Hepatocyte (in vitro differentiated cells): Measurements from ENCODE around the gene NIPSNAP3A. TPM values are rescaled to one million over a fixed set of nuclear protein-coding genes. Genes with fewer than 3 reads are reported as not detected.
A peak's percentile ranks its signal among the peaks of the same experiment; 100 is the strongest.

ENCODE experiments used
- DNase-seq: peaks from one replicate; pipeline ENCODE4 v3.0.0-alpha.2; 2016; ENCODE audit warnings: low spot score
- H2AFZ ChIP-seq: fragments of 200-600 bp; sonication (generic); 2 replicates; pipeline ENCODE4 v1.6.0; 2016; ENCODE audit warnings: antibody characterized with exemption, mild to moderate bottlenecking
- H3K27ac ChIP-seq: fragments of 200-600 bp; sonication (generic); 2 replicates; pipeline ENCODE4 v1.5.1; 2016; ENCODE audit warnings: mild to moderate bottlenecking
- H3K27me3 ChIP-seq: fragments of 200-600 bp; sonication (generic); 2 replicates; pipeline ENCODE4 v1.6.1; 2016
- H3K36me3 ChIP-seq: fragments of 200-600 bp; sonication (generic); replicated peaks from 2 replicates; pipeline ENCODE4 v1.5.1; 2016; ENCODE audit warnings: low read depth; ENCODE audit not compliant: insufficient read depth
- H3K4me1 ChIP-seq: fragments of 200-600 bp; sonication (generic); 2 replicates; pipeline ENCODE4 v1.5.1; 2016; ENCODE audit warnings: mild to moderate bottlenecking, moderate library complexity; ENCODE audit not compliant: insufficient read depth
- H3K4me2 ChIP-seq: fragments of 200-600 bp; sonication (generic); 2 replicates; pipeline ENCODE4 v1.6.0; 2016
- H3K4me3 ChIP-seq: fragments of 200-600 bp; sonication (generic); 2 replicates; pipeline ENCODE4 v1.5.1; 2016; ENCODE audit warnings: mild to moderate bottlenecking
- H3K79me2 ChIP-seq: fragments of 200-600 bp; sonication (generic); 2 replicates; pipeline ENCODE4 v1.6.0; 2017; ENCODE audit warnings: mild to moderate bottlenecking
- H3K9me2 ChIP-seq: fragments of 200-600 bp; sonication (generic); replicated peaks from 2 replicates; pipeline ENCODE4 v1.6.0; 2017; ENCODE audit warnings: mild to moderate bottlenecking; ENCODE audit not compliant: insufficient read depth
- H3K9me3 ChIP-seq: fragments of 200-600 bp; sonication (generic); 2 replicates; pipeline ENCODE4 v1.5.1; 2016; ENCODE audit warnings: low read depth, mild to moderate bottlenecking
- H4K20me1 ChIP-seq: fragments of 200-600 bp; sonication (generic); 2 replicates; pipeline ENCODE4 v1.6.0; 2016; ENCODE audit warnings: mild to moderate bottlenecking; ENCODE audit not compliant: insufficient read depth, poor library complexity, severe bottlenecking
- EZH2 ChIP-seq: fragments of 200-600 bp; sonication (generic); IDR thresholded peaks from 2 replicates; pipeline ENCODE4 v1.6.1; 2016; ENCODE audit warnings: antibody characterized with exemption, mild to moderate bottlenecking, borderline replicate concordance
- EZH2phosphoT487 ChIP-seq: fragments of 200-600 bp; sonication (generic); IDR thresholded peaks from one replicate; pipeline ENCODE4 v1.6.1; 2018; ENCODE audit warnings: antibody characterized with exemption, mild to moderate bottlenecking, low read depth, moderate library complexity; ENCODE audit not compliant: unreplicated experiment, severe bottlenecking
- WGBS: methylation state at CpG from one replicate; pipeline ENCODE4 v1.1.6; 2016; ENCODE audit warnings: low lambda C conversion rate; ENCODE audit errors: missing lambda C conversion rate; 5-methylcytosine and 5-hydroxymethylcytosine counted together
- polyA plus RNA-seq: library from polyadenylated mRNA; unstranded; fragments of >200 nt; fragmentation: Nextera tagmentation; extraction: Ambion mirVana; gene quantifications from 2 replicates; pipeline ENCODE4 v1.2.1, GENCODE V29; 2016
- total RNA-seq: library from RNA; depleted of rRNA; stranded (reverse); fragments of >200 nt; gene quantifications from 2 replicates; pipeline ENCODE4 v1.2.3, GENCODE V29; 2014
- TF ChIP-seq, protein P1 (sequence below): fragments of 200-600 bp; sonication (generic); IDR thresholded peaks from 2 replicates; pipeline ENCODE4 v1.5.1; 2016; ENCODE audit warnings: antibody characterized with exemption, mild to moderate bottlenecking; ENCODE audit not compliant: poor library complexity

Gene NIPSNAP3A
- total and polyA plus RNA-seq, 2 experiments from 2014 or later, result 37.3 to 47.8 TPM

DNA sequence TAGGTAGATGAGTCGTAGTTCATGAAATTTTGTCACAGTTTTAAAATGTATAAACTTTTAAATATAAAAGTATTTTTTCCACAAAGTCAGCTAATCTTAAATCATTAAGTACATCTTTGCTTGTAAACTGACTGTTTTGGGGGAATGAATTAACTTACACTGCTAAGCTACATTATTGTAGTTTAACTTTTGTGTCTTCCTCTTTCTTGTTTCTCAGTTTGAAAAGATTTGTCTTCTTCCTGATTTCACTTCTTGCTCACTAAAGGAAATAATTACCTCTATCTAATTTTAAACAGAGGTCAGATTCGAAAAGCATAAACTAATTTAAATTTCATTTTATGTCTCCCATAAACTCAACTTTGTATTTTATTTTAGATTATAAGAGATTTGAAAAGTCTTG lies 22.2 kb downstream of the NIPSNAP3A start:
- Histone ChIP-seq H3K4me2 (no peak overlapping the region), H3K36me3 (no peaks in the 10 kb centered on the region), H3K27ac (no peak overlapping the region), H3K9me2 (no peaks in the 10 kb centered on the region), H3K27me3 (no peaks in the 10 kb centered on the region), H3K4me3 (no peak overlapping the region), H3K4me1 (no peaks in the 10 kb centered on the region), H3K79me2 (no peaks in the 10 kb centered on the region), H4K20me1 (no peaks in the 10 kb centered on the region), H2AFZ (no peak overlapping the region), H3K9me3 (no peaks in the 10 kb centered on the region)
- TF ChIP-seq, protein P1, sequence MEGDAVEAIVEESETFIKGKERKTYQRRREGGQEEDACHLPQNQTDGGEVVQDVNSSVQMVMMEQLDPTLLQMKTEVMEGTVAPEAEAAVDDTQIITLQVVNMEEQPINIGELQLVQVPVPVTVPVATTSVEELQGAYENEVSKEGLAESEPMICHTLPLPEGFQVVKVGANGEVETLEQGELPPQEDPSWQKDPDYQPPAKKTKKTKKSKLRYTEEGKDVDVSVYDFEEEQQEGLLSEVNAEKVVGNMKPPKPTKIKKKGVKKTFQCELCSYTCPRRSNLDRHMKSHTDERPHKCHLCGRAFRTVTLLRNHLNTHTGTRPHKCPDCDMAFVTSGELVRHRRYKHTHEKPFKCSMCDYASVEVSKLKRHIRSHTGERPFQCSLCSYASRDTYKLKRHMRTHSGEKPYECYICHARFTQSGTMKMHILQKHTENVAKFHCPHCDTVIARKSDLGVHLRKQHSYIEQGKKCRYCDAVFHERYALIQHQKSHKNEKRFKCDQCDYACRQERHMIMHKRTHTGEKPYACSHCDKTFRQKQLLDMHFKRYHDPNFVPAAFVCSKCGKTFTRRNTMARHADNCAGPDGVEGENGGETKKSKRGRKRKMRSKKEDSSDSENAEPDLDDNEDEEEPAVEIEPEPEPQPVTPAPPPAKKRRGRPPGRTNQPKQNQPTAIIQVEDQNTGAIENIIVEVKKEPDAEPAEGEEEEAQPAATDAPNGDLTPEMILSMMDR, result no peak
- TF ChIP-seq EZH2phosphoT487, result no peak
- TF ChIP-seq EZH2, result no peak
- WGBS, result 92% methylated on average over 2 of the region's 2 CpGs
- DNase-seq, result no peak

DNA sequence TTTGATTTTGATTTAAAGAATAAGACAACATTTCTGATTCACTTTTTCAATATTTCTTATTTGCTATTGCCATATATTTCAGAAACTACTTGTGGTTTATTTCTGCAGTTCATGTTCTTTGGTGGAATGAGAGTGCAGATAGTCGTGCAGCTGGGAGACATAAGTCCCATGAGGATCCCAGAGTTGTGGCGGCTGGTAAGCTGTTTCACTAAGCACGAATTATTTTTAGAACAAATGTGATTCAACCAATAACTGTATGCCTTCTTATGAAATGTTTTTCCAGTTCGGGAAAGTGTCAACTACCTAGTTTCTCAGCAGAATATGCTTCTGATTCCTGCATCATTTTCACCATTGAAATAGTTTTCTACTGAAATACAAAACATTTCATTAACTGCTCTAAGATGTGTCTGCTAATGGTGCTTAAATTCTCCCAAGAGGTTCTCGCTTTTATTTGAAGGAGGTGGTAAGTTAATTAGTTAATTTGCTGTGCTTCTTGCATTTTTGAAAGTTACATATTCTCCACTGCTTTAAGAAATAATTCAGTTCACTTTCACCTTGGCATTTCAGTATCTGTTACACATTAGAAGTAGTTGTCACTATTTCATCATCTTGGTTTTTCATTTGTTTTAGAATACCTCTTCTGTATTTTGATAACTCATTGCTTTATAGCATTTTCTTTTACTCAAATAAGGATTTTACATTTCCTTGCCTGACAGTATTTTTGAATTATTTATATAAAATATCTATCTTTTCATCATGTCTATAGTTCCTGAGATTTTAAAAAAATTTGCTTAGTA lies 25.4 kb downstream of the NIPSNAP3A start:
- no peak overlapping the region for H2AFZ ChIP-seq
- 68% methylated on average over 5 of the region's 5 CpGs for WGBS
- peak overlapping the region; percentile 18 for H3K4me2 ChIP-seq

DNA sequence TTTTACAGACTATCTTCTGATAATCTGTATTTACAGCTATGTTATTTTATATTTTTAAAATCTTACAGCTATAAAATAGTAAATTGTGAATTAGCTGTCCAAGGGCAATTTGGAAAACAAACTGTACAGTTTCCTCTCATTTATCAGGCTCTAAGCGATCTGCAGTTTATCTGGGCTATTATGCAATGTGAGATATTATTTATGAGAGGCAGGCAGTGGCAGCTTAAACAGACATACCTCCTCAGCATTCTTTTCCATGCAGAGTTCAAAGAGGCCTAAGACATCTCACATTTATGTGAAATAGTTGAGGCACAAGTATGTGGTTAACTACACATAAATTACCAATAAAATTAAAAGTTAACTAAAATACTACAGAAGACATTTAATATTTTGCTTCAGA lies 26.6 kb downstream of the NIPSNAP3A start:
- no peak overlapping the region for H2AFZ ChIP-seq
- H3K79me2 ChIP-seq, result no peaks in the 10 kb centered on the region

More for the DNA sequence above, 25.4 kb downstream of the NIPSNAP3A start:
- H3K4me1 ChIP-seq, result no peaks in the 10 kb centered on the region
- TF ChIP-seq EZH2phosphoT487 (no peak), EZH2 (no peak)
- TF ChIP-seq, protein P1, result no peak
- no peaks in the 10 kb centered on the region for H3K79me2 ChIP-seq
- no peak overlapping the region for H3K27ac ChIP-seq
- H4K20me1 ChIP-seq, result no peaks in the 10 kb centered on the region
- H3K9me2 ChIP-seq, result no peaks in the 10 kb centered on the region
- H3K4me3 ChIP-seq, result no peak overlapping the region
- no peaks in the 10 kb centered on the region for H3K36me3 ChIP-seq
- DNase-seq, result no peak
- H3K27me3 ChIP-seq, result no peaks in the 10 kb centered on the region
- no peaks in the 10 kb centered on the region for H3K9me3 ChIP-seq

More for the DNA sequence above, 26.6 kb downstream of the NIPSNAP3A start:
- Histone ChIP-seq H4K20me1 (no peaks in the 10 kb centered on the region), H3K36me3 (no peaks in the 10 kb centered on the region), H3K4me3 (no peak overlapping the region), H3K9me3 (no peaks in the 10 kb centered on the region), H3K4me1 (no peaks in the 10 kb centered on the region), H3K27ac (no peak overlapping the region), H3K9me2 (no peaks in the 10 kb centered on the region), H3K27me3 (no peaks in the 10 kb centered on the region), H3K4me2 (no peak overlapping the region)
- no peak for DNase-seq
- no peak for TF ChIP-seq EZH2
- TF ChIP-seq, protein P1, result no peak
- no peak for TF ChIP-seq EZH2phosphoT487
- WGBS, result 37% methylated on average over 1 of the region's 1 CpG
